Measurements from ENCODE around the gene PPM1L.
"Not testable (repeated sequence)": the region's sequence is repeated elsewhere in the genome, so short reads cannot be mapped to it uniquely, and the experiment has no call there.

The PPM1L gene

GRCh38 chr3:160941885-160942494, 186.0 kb downstream of the PPM1L start:
- DNase-seq, result peak; percentile 52

- no peak for DNase-seq
Observed at GRCh38 chr3:160943996-160944395, 188.0 kb downstream of the PPM1L start.

GRCh38 chr3:160945336-160945735, 189.3 kb downstream of the PPM1L start:
- no peak for DNase-seq

GRCh38 chr3:160948273-160948672, 192.2 kb downstream of the PPM1L start:
- DNase-seq, result no peak

- DNase-seq, result no peak
Observed at GRCh38 chr3:160949460-160949859, 193.4 kb downstream of the PPM1L start.

GRCh38 chr3:160950542-160950941, 194.5 kb downstream of the PPM1L start:
- DNase-seq, result no peak

GRCh38 chr3:160950954-160951353, 194.9 kb downstream of the PPM1L start:
- no peak for DNase-seq

- DNase-seq, result no peak
Observed at GRCh38 chr3:160951642-160952487, 195.8 kb downstream of the PPM1L start.

- no peak for DNase-seq
Observed at GRCh38 chr3:160953686-160954085, 197.7 kb downstream of the PPM1L start.

GRCh38 chr3:160956785-160957184, 200.8 kb downstream of the PPM1L start:
- DNase-seq, result no peak

- no peak for DNase-seq
Observed at GRCh38 chr3:160960568-160960967, 204.5 kb downstream of the PPM1L start.

- DNase-seq, result no peak
Observed at GRCh38 chr3:160963949-160964348, 207.9 kb downstream of the PPM1L start.

GRCh38 chr3:160968761-160969160, 212.7 kb downstream of the PPM1L start:
- DNase-seq, result no peak

- DNase-seq, result no peak
Observed at GRCh38 chr3:160973067-160973809, 217.2 kb downstream of the PPM1L start.

GRCh38 chr3:160977773-160978172, 221.7 kb downstream of the PPM1L start:
- no peak for DNase-seq

GRCh38 chr3:160980740-160981139, 224.7 kb downstream of the PPM1L start:
- DNase-seq, result no peak

GRCh38 chr3:160981217-160981938, 225.3 kb downstream of the PPM1L start:
- DNase-seq, result peak; percentile 5

GRCh38 chr3:160982491-160982890, 226.5 kb downstream of the PPM1L start:
- no peak for DNase-seq

GRCh38 chr3:160983900-160984299, 227.9 kb downstream of the PPM1L start:
- not testable (repeated sequence) for DNase-seq

- no peak for DNase-seq
Observed at GRCh38 chr3:160986069-160986468, 230.0 kb downstream of the PPM1L start.

- no peak for DNase-seq
Observed at GRCh38 chr3:160987982-160988964, 232.2 kb downstream of the PPM1L start.

- DNase-seq, result no peak
Observed at GRCh38 chr3:160990446-160990845, 234.4 kb downstream of the PPM1L start.

Measured in stimulated activated CD4-positive, alpha-beta T cell treated with anti-CD3 and anti-CD28 coated beads, Interleukin-1b, Interleukin-23, amount 100 ng/mL, for 48 hours (primary cell).